ENCODE data around the gene ZBTB20. TPM values are rescaled to one million over a fixed set of nuclear protein-coding genes. Genes with fewer than 3 reads are reported as not detected.
A peak's percentile ranks its signal among the peaks of the same experiment; 100 is the strongest.

Gene ZBTB20
- total and polyA plus RNA-seq, 2 of the 4 experiments (the other 2 are of a cell fraction) = 0.75 to 14.7 TPM

DNA sequence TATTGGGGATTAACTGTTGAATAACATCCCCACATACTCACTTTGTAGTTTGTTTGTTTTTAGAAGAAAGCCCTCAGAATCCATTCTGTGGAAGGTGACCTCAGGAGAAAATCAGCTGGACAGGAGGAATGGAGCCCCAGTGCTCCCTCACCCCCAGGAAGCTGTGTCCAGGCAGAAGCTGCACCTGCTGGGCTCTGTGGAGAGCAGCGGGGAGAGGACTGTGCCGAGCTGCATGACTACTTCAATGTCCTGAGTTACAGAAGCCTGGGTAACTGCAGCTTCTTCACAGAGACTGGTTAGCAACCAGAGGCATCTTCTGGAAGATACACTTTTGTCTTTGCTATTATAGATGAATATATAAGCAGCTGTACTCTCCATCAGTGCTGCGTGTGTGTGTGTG is 839.3 kb downstream of the ZBTB20 start:
- no peak overlapping the region for H4K91ac ChIP-seq (ENCODE audit: insufficient read depth, low read depth, low read length)
- H3K36me3 ChIP-seq (ENCODE audit: control insufficient read depth, insufficient read depth, low read length) = no peaks in the 10 kb centered on the region
- no peak overlapping the region for H3K27ac ChIP-seq (ENCODE audit: insufficient read depth, low read length)
- ChIA-PET POLR2A (ENCODE audit: unreplicated experiment) (no interaction called here), CTCF (no interaction called here)
- H3K79me1 ChIP-seq (ENCODE audit: low read depth in 1 of 2, low read length in 2 of 2) = no peaks in the 10 kb centered on the region
- TF ChIP-seq FOS (IDR thresholded peaks at IDR 0.05; ENCODE audit: low read depth, low read length) = no peak
- no TSS peak for BruUV-seq (replicated peaks)
- H2BK15ac ChIP-seq (ENCODE audit: low read depth, low read length) = no peak overlapping the region
- H2AK5ac ChIP-seq (ENCODE audit: low read depth, low read length) = no peak overlapping the region
- H3K14ac ChIP-seq (replicated peaks; ENCODE audit: low read depth, low read length) = no peak overlapping the region
- no peaks in the 10 kb centered on the region; the same call in 1 of the 2 replicates for H3K9me1 ChIP-seq (ENCODE audit: insufficient read depth, low read length)
- DNase-seq (no peak), ATAC-seq (ENCODE audit: low read depth) (peak; percentile 32; the same call in 1 of the 2 replicates)
- H4K8ac ChIP-seq (ENCODE audit: low read depth in 2 of 2, low read length in 2 of 2) = no peak overlapping the region
- H3K18ac ChIP-seq (ENCODE audit: low read depth, low read length) = no peak overlapping the region
- no peak overlapping the region for H2AK9ac ChIP-seq (replicated peaks; ENCODE audit: low read depth, low read length, poor library complexity)
- no peak overlapping the region for H4K5ac ChIP-seq (ENCODE audit: low read depth, low read length)
- intact Hi-C loops (cut with micrococcal nuclease) = no loop called here
- no peak overlapping the region for H3K4me3 ChIP-seq (ENCODE audit: insufficient read depth, low read depth, low read length)
- H2BK5ac ChIP-seq (ENCODE audit: low read depth, low read length, poor library complexity, severe bottlenecking) = no peak overlapping the region
- no peaks in the 10 kb centered on the region for H3K4me1 ChIP-seq (ENCODE audit: control insufficient read depth, insufficient read depth, low read length)
- no peak overlapping the region for H2AFZ ChIP-seq (replicated peaks; ENCODE audit: low read length, poor library complexity)
- H3K9ac ChIP-seq (ENCODE audit: low read depth, low read length) = no peak overlapping the region
- H3K27me3 ChIP-seq (ENCODE audit: control insufficient read depth, insufficient read depth, low read length) = peaks cover 14% of the 10 kb centered on the region
- H3K4me2 ChIP-seq (ENCODE audit: low read depth, low read length) = no peak overlapping the region
- H3K56ac ChIP-seq (ENCODE audit: extremely low read depth, insufficient read depth, low read length) = no peak overlapping the region
- H2BK20ac ChIP-seq (ENCODE audit: low read depth, low read length) = no peak overlapping the region
- no peak overlapping the region for H3K4ac ChIP-seq (ENCODE audit: low read depth, low read length)
- no peak overlapping the region for H2BK120ac ChIP-seq (ENCODE audit: low read depth, low read length)
- no peak overlapping the region for H3K23ac ChIP-seq (ENCODE audit: low read depth, low read length)
- no peaks in the 10 kb centered on the region for H3K9me3 ChIP-seq (ENCODE audit: control insufficient read depth, insufficient read depth, low read length)
- no peaks in the 10 kb centered on the region for H4K20me1 ChIP-seq (ENCODE audit: insufficient read depth, low read length)
- in situ Hi-C loops (cut with MboI; ENCODE audit: low sequenced_read_pairs) = no loop called here
- WGBS, 2 experiments (ENCODE audit: extremely low coverage in 2 of 2, insufficient read length in 1 of 2) = 80% methylated on average over 1 of the region's 3 CpGs; no CpG with 5 or more reads in 1 of the 2 experiments
- dilution Hi-C loops (cut with HindIII; ENCODE audit: low sequenced_read_pairs, unreplicated experiment) = no loop called here

All from IMR-90 (cell line).